ENCODE measurements around the gene IPMK.
"Not testable (repeated sequence)": the region's sequence is repeated elsewhere in the genome, so short reads cannot be mapped to it uniquely, and the experiment has no call there.

IPMK gene

DNA sequence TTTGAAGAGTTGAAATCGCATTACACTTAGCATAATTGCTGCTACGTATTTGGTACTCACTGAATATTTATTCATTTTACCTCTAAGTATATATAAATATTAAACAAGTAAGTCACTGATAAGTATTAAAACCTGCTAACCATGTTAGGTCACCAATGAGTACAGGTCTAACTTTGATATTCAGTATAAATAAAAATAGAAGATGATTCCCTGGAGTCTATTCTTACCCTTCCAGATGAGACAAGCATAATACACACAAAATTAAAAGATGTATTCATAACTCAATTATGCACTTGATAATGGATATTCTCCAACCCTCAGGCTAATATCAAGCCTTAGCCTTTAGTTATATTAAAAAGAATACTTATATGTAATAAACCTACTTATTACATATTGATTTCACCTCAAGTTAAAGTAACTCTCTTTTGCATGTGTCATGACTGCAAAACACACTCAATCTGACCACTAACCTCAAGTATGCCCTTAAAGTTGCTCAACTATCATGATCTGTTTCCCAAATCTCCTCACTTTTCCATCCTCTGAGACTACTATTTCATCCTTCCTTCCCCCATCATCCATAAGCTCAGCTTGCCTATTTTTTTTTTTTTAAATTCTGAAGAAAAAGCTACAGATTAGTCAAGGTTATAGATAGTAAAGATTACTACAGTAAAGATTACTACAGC, 46.8 kb downstream of the IPMK start:
- DNase-seq, result no peak

DNA sequence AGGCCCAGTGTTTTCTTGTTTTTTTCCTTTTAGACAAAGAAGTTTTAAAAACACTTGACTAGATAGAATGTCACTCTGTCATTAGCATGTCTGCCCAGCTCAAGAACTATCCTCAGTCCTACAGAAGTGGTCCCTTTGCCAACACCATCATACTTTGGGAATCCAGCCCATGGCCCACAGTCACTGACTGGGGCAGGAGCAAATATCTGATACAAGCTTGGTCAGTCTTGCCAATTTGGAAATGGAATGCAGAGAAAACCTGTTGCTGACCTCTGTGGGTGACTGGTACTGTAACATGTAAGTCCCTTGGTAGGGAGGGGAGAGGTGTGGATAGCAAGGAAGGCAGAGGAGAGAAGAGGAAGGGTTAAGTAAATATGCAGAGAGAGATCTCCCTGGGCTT, 47.8 kb downstream of the IPMK start:
- DNase-seq, result no peak

DNA sequence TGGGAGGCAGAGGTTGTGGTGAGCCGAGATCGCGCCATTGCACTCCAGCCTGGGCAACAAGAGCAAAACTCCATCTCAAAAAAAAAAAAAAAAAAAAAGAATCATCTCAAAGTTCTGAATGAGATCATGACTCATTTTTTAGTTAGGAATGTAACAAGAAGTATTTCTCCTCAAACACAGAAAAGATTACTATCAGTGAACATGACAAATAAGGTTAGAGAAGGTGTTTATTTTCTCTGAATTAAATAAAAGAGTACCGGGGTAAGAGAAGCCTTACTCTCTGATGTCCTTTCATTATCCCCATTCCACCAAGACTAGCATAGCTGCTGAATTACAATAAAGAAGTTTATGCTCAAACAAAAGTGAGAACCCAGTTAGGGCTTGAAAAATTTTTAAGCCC, 50.1 kb downstream of the IPMK start:
- DNase-seq, result no peak

DNA sequence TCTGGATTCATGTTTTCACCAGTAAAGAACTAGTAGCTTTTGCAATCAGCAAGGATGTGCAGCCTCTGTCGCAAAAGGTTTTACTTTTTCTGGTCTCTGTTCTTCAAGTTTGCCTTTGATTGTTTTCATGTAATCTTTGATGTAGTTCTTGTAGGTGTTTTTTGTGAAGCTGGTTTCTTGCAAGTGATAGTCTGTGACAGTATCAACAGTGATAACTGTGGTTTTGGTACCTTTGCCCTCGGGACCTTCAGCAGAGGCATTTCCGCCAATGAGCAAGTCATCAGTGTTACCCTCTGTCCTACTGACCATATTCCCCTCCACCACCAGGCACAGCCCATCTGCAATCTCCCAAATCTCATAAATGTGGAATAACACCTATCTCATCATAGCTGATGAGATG, 55.1 kb downstream of the IPMK start:
- no peak for DNase-seq

DNA sequence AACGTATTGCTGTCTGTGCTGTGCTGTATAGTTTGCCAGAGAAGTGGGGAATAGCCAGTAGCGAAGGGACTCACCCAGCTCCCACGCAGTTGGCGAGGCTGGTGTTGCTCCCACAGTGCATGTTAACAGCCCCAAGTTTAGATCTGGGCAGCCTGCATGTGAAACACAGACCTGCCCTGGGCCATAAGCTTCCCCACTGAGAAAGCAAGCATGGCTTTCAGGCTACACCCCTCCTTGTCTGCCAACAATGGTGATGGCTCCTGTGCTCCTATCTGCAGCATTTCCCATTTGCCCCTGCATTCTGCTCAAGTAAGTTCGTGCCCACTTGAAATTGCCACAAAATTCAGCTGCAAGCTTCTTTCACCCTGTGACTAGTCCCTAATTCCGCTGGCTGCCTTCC, 57.5 kb downstream of the IPMK start:
- DNase-seq, result no peak

DNA sequence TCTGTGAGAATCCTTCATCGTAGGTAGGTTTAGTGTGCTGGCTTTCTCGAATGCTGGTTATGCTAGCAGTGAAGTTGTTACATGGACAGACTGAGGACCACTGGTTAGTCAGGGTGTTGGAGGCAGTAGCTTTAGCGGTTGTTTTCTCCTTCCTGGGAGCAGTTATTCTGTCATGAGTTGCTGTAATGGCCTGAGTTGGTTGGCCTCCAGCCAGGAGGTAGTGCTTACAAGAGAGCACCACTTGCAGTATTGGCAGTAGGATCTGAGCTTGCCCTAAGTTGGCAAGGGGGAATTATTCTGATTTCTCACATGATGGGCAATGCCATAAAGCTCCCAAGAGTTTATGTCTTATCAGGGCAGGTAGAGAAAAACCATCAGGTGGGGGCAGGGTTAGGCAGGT, 58.0 kb downstream of the IPMK start:
- no peak for DNase-seq

DNA sequence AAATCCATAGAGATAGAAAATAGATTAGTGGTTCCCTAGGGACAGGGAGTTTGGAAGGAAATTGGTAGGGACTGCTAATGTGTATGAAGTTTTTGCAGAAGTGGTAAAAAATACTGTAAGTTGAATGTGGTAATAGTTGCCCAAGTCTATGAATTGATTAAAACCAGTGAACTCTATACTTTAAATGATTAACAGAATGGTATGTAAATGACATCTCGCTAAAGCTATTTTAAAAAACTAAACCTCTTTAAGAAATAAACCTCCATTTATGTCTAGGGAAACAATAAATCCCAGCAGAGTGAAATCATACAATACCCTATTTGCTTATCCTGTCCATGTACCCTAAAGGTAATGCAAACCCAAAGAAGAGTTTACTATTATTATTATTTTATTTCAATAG, 61.4 kb downstream of the IPMK start:
- DNase-seq, result no peak

DNA sequence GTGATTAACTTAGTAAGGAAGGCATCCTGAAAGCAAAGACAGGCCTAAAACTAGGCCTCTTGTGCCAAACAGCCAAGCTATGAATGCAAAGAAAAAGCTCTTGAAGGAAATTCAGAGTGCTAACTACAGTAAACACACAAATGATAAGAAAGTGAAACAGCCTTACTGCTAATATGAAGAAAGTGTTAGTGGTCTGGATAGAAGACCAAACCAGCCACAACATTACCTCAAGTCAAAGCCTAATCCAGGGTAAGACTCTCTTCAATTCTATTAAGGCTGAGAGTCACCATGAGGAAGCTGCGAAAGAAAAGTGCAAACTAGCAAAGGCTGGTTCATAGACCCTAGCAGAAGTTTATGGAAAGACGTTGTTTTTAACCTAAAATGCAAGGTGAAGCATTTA, 66.0 kb downstream of the IPMK start:
- DNase-seq, result no peak

- DNase-seq, result no peak
These were observed 78.4 kb downstream of the IPMK start for GRCh38 chr10:58189269-58189668.

DNA sequence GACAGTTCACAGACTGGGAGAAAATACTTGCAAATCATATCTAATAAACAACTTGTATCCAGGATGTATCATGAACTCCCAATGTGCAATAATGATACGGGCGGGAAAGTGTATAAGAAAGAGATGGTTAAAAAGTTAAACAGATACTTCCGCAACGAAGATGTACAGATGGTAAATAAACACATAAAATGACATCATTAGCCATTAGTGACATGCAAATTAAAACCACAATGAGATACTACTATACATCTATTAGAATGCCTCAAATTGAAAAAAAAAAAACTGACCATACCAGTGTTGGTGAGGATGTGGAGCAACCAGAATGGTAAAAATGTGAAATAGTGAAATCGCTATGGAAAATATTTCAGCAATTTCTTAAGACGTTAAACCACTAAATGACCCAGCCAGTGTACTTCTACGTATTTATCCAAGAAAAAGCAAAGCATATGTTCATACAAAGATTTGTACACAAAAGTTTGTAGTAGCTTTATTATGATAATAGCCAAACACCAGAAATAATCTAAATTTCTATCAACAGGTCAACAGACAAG, 83.5 kb downstream of the IPMK start:
- DNase-seq, result no peak

GRCh38 chr10:58180666-58181065, 87.0 kb downstream of the IPMK start:
- DNase-seq, result no peak

GRCh38 chr10:58179238-58179637, 88.5 kb downstream of the IPMK start:
- DNase-seq, result no peak

DNA sequence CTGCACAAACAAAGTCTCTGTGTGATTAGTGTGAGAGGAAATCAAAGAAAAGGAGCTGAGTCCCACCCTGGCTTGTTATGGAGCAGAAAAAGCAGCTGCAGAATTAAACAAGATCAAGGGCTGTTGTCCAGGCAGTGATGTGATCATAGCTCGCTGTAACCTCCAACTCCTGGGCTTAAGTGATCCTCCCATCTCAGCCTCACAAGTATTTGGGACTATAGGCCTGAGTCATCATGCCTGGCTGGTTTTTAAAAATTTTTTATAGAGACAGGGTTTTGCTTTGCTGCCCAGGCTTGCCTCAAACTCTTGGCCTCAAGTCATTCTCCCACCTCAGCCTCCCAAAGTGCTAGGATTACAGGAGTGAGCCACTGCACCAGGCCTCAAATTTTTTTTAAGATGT, 88.9 kb downstream of the IPMK start:
- DNase-seq, result no peak

DNA sequence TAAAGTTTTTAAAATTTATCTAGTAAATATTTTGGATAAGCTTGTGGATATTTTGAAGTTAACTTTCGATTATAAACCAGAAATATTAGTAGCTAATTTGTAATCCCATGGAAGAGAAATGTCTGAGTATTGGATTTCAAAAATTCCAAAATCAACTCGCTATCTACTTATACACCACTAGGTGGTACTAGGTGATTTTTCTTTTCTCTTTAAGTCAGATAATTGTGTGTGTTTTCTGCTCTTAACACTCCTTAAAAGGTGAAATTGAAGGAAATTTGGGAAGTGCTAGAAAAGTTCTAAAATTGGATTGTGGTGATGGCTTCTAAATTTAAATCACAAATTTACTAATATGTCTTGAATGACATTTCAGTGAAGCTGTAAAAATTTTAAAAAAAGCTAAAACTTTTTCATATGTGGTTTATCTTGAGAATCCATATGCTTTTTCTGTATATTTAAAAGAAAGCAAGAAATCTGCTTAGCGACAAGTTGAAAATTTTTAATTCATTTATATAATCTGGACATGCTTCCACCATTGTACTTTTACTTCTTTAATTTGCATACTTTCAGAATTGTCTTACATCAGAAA, 90.2 kb downstream of the IPMK start:
- no peak for DNase-seq

DNA sequence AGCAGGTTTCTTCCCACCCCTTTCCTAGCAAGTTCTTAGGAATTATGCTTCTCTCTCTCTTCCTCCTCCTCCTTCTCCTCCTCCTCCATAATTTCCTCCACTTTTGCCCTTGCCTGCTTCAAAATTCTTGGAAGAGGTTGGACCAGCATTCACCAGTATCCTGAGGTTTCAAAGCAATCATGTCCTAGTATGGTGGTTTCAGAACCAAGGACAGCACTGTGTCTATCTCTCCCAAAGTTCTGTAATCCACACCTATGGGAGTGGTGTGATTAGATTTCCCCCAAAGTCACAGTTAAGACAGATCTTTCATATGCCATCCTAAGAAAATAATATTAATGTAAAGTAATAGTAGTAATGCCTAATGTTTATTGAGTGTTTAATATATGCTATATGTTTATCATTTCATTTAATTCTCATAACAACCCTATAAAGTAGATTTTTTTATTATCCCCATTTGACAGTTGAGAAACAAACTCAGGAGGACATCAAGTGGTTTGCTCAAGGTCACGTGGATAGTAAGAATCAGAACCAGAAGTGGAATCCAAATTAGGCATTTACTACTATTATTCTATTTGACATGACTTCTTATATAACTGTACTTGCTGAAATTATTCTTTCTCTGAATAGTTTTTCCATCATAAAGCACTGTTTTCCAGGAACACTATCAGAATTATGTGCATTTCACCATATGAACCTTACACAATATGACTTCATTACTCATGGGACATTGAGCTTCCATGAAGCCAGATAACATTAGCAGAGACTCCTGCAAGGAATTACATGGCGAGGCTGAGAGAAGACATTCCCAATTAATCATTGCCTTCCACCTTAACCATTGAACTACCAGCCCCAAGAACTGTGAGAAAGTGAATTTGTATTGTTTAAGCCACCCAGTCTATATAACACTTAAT, 91.4 kb downstream of the IPMK start:
- no peak for DNase-seq

DNA sequence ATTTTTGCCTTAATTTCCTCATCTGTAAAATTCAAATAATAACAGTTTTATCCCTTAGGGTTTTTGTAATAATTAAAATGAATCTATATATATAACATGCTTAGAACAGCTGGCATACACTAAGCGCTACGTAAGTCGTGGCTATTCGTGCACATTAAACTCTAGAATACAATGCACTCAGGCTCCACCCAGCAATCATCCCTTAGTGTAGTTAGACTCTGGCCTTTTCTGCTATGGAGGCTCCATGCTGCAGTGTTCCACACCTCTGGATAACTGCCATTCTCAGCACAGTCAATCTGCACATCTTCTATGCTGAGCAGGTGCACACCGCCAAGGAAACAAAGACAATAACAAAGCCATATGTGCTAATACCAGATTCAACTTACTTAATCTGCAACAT, 92.9 kb downstream of the IPMK start:
- no peak for DNase-seq

DNA sequence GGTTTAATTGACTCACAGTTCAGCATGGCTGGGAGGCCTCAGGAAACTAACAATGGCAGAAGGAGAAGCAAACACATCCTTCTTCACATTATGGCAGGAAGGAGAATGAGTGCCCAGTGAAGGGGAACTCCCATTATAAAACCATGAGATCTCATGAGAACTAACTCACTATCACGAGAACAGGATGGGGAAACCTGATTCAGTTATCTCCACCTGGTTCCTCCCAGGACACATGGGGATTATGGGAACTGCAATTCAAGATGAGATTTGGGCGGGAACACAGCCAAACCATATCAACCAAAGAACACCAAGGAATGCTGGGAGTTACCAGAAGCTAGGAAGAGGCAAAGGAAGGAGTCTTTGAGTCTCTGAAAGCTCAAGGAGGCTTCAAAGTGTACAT, 94.3 kb downstream of the IPMK start:
- no peak for DNase-seq

GRCh38 chr10:58171146-58171545, 96.5 kb downstream of the IPMK start:
- DNase-seq, result no peak

- DNase-seq, result no peak
These were observed 103.2 kb downstream of the IPMK start for GRCh38 chr10:58164517-58164916.

GRCh38 chr10:58158806-58159205, 108.9 kb downstream of the IPMK start:
- DNase-seq, result no peak

DNA sequence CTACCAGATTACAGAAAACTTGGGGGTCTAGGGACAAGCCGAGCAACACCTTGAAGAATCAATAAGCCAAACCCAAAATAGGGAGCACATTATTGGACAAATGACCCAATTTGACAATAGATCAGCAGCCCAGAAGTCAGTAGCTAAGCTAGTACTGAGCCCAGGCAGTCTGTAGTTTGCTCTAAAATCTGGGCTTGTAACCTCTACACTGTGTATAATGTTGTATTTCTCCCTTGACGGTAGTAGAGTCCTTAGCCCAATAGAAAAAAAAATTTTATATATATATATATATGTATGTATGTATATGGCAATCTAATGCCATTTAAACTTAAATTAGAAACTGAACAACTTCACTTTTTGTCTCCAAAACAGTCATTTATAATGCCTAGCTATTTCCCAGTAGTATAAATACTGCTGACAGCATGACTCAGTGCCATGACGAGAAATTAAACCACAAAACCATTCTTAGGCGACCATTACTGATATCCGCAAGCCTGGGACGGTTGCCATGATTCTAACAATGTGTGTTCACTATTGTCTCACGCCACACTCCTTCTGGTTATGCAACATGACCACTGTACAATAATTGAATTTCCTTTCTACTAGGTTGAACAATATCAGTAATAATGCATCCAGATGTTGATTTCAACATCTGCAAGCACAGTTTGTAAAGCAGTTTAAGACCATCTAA, 110.5 kb downstream of the IPMK start:
- DNase-seq, result no peak

DNA sequence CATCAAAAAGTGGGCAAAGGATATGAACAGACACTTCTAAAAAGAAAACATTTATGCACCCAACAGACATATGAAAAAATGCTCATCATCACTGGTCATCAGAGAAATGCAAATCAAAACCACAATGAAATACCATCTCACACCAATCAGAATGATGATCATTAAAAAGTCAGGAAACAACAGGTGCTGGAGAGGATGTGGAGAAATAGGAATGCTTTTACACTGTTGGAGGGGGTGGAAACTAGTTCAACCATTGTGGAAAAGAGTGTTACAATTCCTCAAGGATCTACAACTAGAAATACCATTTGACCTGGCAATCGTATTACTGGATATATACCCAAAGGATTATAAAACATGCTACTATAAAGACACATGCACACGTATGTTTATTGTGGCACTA, 111.8 kb downstream of the IPMK start:
- not testable (repeated sequence) for DNase-seq

- DNase-seq, result no peak
These were observed 113.9 kb downstream of the IPMK start for GRCh38 chr10:58153751-58154150.
